ENCODE data around the gene KCNMB3. TPM values are rescaled to one million over a fixed set of nuclear protein-coding genes. Genes with fewer than 3 reads are reported as not detected.
"Not testable (repeated sequence)": the region's sequence is repeated elsewhere in the genome, so short reads cannot be mapped to it uniquely, and the experiment has no call there.

KCNMB3 gene
- total and polyA plus RNA-seq, 2 experiments from 2014 or later = 2.6 to 3.5 TPM

GRCh38 chr3:179215550-179215949, 35.4 kb downstream of the KCNMB3 start:
- not testable (repeated sequence) for H4K20me1 ChIP-seq (ENCODE audit: insufficient read depth, poor library complexity, severe bottlenecking); H3K4me2 ChIP-seq; H2AFZ ChIP-seq; H3K27me3 ChIP-seq; H3K4me3 ChIP-seq; H3K9me3 ChIP-seq (ENCODE audit: low read depth); H3K79me2 ChIP-seq; H3K4me1 ChIP-seq (ENCODE audit: insufficient read depth); H3K36me3 ChIP-seq (replicated peaks; ENCODE audit: insufficient read depth, low read depth); DNase-seq (ENCODE audit: low spot score); H3K27ac ChIP-seq; H3K9me2 ChIP-seq (replicated peaks; ENCODE audit: insufficient read depth)
- 86% methylated on average over 1 of the region's 1 CpG for WGBS (ENCODE audit: low lambda C conversion rate, missing lambda C conversion rate)

DNA sequence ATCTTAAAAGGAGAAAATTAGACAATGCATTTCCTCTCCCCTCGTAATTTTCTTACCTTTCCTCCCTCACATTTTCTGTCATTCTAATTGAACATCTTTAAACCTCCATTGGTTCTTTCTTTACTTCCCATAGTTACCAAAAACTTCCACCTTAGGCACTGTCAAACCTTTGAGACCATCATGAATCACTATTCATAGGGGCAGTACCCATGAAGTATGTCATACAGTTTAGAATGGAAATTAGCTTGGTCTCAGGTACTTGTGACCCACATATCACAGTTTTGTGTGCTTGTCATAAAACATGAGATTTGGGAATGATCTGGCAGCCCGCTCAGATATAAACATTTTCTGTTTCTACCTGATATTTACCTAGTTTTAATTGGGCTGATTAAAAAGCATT, 50.1 kb downstream of the KCNMB3 start:
- no peak overlapping the region for H3K4me2 ChIP-seq
- H3K4me1 ChIP-seq (ENCODE audit: insufficient read depth) = peaks cover 6% of the 10 kb centered on the region
- H3K79me2 ChIP-seq = peaks cover 37% of the 10 kb centered on the region
- H2AFZ ChIP-seq = no peak overlapping the region
- no peaks in the 10 kb centered on the region for H4K20me1 ChIP-seq (ENCODE audit: insufficient read depth, poor library complexity, severe bottlenecking)
- WGBS (ENCODE audit: low lambda C conversion rate, missing lambda C conversion rate) = 96% methylated on average over 2 of the region's 2 CpGs
- no peaks in the 10 kb centered on the region for H3K9me2 ChIP-seq (replicated peaks; ENCODE audit: insufficient read depth)
- TF ChIP-seq EZH2 (IDR thresholded peaks at IDR 0.05; ENCODE audit: borderline replicate concordance) = no peak
- no peak for TF ChIP-seq CTCF (IDR thresholded peaks at IDR 0.05; ENCODE audit: poor library complexity)
- TF ChIP-seq EZH2phosphoT487 (IDR thresholded peaks at IDR 0.05; ENCODE audit: low read depth, severe bottlenecking, unreplicated experiment) = no peak
- no peaks in the 10 kb centered on the region for H3K9me3 ChIP-seq (ENCODE audit: low read depth)
- H3K27ac ChIP-seq = no peak overlapping the region
- DNase-seq (ENCODE audit: low spot score) = no peak
- no peaks in the 10 kb centered on the region for H3K27me3 ChIP-seq
- H3K36me3 ChIP-seq (replicated peaks; ENCODE audit: insufficient read depth, low read depth) = no peaks in the 10 kb centered on the region
- H3K4me3 ChIP-seq = no peak overlapping the region

DNA sequence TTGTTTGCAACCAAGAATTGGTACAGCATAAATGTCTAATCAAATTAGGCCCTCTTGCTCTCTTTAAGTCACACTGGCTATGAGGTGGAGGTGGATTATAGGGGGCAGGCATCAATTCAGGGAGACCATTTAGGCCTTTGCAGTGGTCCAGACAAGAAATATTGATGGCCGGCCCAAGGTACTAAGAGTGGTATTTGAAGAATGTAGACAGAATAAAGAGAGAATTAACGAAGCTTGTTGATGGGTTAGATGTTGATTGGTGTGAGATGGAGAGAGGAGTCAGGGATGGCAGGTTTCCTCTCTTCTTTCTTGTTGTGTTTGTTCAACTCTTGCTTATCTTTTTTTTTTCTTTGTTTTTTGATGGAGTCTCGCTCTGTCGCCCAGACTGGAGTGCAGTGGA, 54.2 kb downstream of the KCNMB3 start:
- no peak overlapping the region for H2AFZ ChIP-seq
- TF ChIP-seq EZH2phosphoT487 (IDR thresholded peaks at IDR 0.05; ENCODE audit: low read depth, severe bottlenecking, unreplicated experiment) (no peak), EZH2 (IDR thresholded peaks at IDR 0.05; ENCODE audit: borderline replicate concordance) (no peak), CTCF (IDR thresholded peaks at IDR 0.05; ENCODE audit: poor library complexity) (no peak)
- H3K4me1 ChIP-seq (ENCODE audit: insufficient read depth) = peaks cover 12% of the 10 kb centered on the region
- no peaks in the 10 kb centered on the region for H3K27me3 ChIP-seq
- no peaks in the 10 kb centered on the region for H3K9me3 ChIP-seq (ENCODE audit: low read depth)
- WGBS (ENCODE audit: low lambda C conversion rate, missing lambda C conversion rate) = 87% methylated on average over 4 of the region's 4 CpGs
- DNase-seq (ENCODE audit: low spot score) = no peak
- no peaks in the 10 kb centered on the region for H3K36me3 ChIP-seq (replicated peaks; ENCODE audit: insufficient read depth, low read depth)
- no peaks in the 10 kb centered on the region for H4K20me1 ChIP-seq (ENCODE audit: insufficient read depth, poor library complexity, severe bottlenecking)
- peaks cover 73% of the 10 kb centered on the region for H3K79me2 ChIP-seq
- H3K4me2 ChIP-seq = no peak overlapping the region
- H3K4me3 ChIP-seq = no peak overlapping the region
- no peak overlapping the region for H3K27ac ChIP-seq
- no peaks in the 10 kb centered on the region for H3K9me2 ChIP-seq (replicated peaks; ENCODE audit: insufficient read depth)

DNA sequence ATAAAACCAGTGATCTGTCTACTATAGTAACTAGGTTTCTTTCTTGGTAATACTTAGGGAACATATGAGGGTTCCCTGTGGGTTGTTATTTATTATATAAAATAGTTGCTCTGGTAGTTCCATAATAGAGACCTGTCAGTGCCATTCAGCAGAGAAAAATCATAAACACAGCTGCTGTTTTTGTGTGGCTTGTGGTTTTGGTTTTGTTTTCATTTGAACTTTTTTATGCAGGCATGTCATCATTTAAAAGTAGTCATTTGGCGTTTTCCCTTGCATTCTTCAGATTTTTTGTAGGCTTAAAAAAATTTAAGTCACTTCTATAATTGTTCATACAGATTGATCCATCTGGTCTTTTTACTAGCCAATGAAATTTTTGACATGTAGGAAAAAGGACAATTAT, 54.8 kb downstream of the KCNMB3 start:
- no peak overlapping the region for H3K4me3 ChIP-seq
- 58% methylated on average over 1 of the region's 1 CpG for WGBS (ENCODE audit: low lambda C conversion rate, missing lambda C conversion rate)
- no peak overlapping the region for H2AFZ ChIP-seq
- H3K27me3 ChIP-seq = no peaks in the 10 kb centered on the region
- H3K4me1 ChIP-seq (ENCODE audit: insufficient read depth) = peaks cover 13% of the 10 kb centered on the region
- H4K20me1 ChIP-seq (ENCODE audit: insufficient read depth, poor library complexity, severe bottlenecking) = no peaks in the 10 kb centered on the region
- H3K4me2 ChIP-seq = no peak overlapping the region
- H3K36me3 ChIP-seq (replicated peaks; ENCODE audit: insufficient read depth, low read depth) = no peaks in the 10 kb centered on the region
- H3K9me2 ChIP-seq (replicated peaks; ENCODE audit: insufficient read depth) = no peaks in the 10 kb centered on the region
- H3K27ac ChIP-seq = no peak overlapping the region
- H3K9me3 ChIP-seq (ENCODE audit: low read depth) = no peaks in the 10 kb centered on the region
- DNase-seq (ENCODE audit: low spot score) = no peak
- TF ChIP-seq CTCF (IDR thresholded peaks at IDR 0.05; ENCODE audit: poor library complexity) = no peak
- no peak for TF ChIP-seq EZH2phosphoT487 (IDR thresholded peaks at IDR 0.05; ENCODE audit: low read depth, severe bottlenecking, unreplicated experiment)
- TF ChIP-seq EZH2 (IDR thresholded peaks at IDR 0.05; ENCODE audit: borderline replicate concordance) = no peak
- peaks cover 79% of the 10 kb centered on the region for H3K79me2 ChIP-seq

Measured in hepatocyte (in vitro differentiated cells).